Liver (tissue), 9 donors: ENCODE data around the gene TOM1L2. TPM values are rescaled to one million over a fixed set of nuclear protein-coding genes. Genes with fewer than 3 reads are reported as not detected.

Experiments used
- DNase-seq: peaks from one replicate; pipeline ENCODE4 v3.0.0-alpha.2; 2017; ENCODE audit warnings: low spot score
- H3K27ac ChIP-seq, 2 donors: one replicate each; pipeline ENCODE4 v1.7.0; 2013; ENCODE audit warnings: inconsistent platforms in 2 of 2, low read length in 2 of 2, control low read depth in 1 of 2, low read depth in 1 of 2, mild to moderate bottlenecking in 1 of 2
- H3K27me3 ChIP-seq, 4 donors: one replicate each; pipeline versions ENCODE4 v1.6.1 to v1.7.0; 2013; ENCODE audit warnings: low read length in 3 of 4, inconsistent platforms in 1 of 4, mild to moderate bottlenecking in 1 of 4, moderate library complexity in 1 of 4; ENCODE audit not compliant: control insufficient read depth in 4 of 4, insufficient read depth in 4 of 4
- H3K36me3 ChIP-seq, 4 donors: one replicate each; pipeline versions ENCODE4 v1.6.1 to v1.7.0; 2013; ENCODE audit warnings: low read length in 3 of 4, mild to moderate bottlenecking in 3 of 4, low read depth in 1 of 4, moderate library complexity in 1 of 4; ENCODE audit not compliant: control insufficient read depth in 4 of 4, insufficient read depth in 3 of 4
- H3K4me1 ChIP-seq, 4 donors: one replicate each; pipeline versions ENCODE4 v1.6.1 to v1.7.0; 2013; ENCODE audit warnings: low read length in 3 of 4, mild to moderate bottlenecking in 3 of 4, moderate library complexity in 1 of 4; ENCODE audit not compliant: control insufficient read depth in 4 of 4, insufficient read depth in 4 of 4
- H3K4me3 ChIP-seq, 3 donors: one replicate each; pipeline versions ENCODE4 v1.6.1 to v1.7.0; 2013; ENCODE audit warnings: low read length in 3 of 3, control low read depth in 1 of 3, low read depth in 1 of 3, mild to moderate bottlenecking in 1 of 3
- H3K9ac ChIP-seq, 2 donors: one replicate each; pipeline ENCODE4 v1.7.0; 2013; ENCODE audit warnings: low read length in 2 of 2, mild to moderate bottlenecking in 2 of 2, moderate library complexity in 2 of 2, control low read depth in 1 of 2, low read depth in 1 of 2
- H3K9me3 ChIP-seq, 4 donors: one replicate each; pipeline versions ENCODE4 v1.6.1 to v1.7.0; 2013; ENCODE audit warnings: low read length in 3 of 4; ENCODE audit not compliant: control insufficient read depth in 4 of 4
- ATF3 ChIP-seq: IDR thresholded peaks from 2 replicates; pipeline ENCODE4 v1.6.1; 2016; ENCODE audit warnings: antibody characterized with exemption
- CTCF ChIP-seq: fragments of 150-350 bp; IDR thresholded peaks from 2 replicates; pipeline ENCODE4 v1.5.1; 2017; ENCODE audit warnings: improper control_type of control experiment, low read depth, low read length; ENCODE audit not compliant: missing input control
- EGR1 ChIP-seq, 2 donors: IDR thresholded peaks; 2 replicates each; pipeline ENCODE4 v1.6.1; 2016 to 2018; ENCODE audit warnings: antibody characterized with exemption in 2 of 2, low read depth in 2 of 2
- FOXA1 ChIP-seq: IDR thresholded peaks from 2 replicates; pipeline ENCODE4 v1.6.1; 2016; ENCODE audit warnings: antibody characterized with exemption
- FOXA2 ChIP-seq: IDR thresholded peaks from 2 replicates; pipeline ENCODE4 v1.6.1; 2016; ENCODE audit warnings: antibody characterized with exemption
- GABPA ChIP-seq, 2 donors: IDR thresholded peaks in 1 of 2; conservative IDR thresholded peaks in 1 of 2; 2 replicates each; pipeline ENCODE4 v1.6.1; 2016; ENCODE audit warnings: antibody characterized with exemption in 2 of 2, mild to moderate bottlenecking in 1 of 2, moderate library complexity in 1 of 2
- HNF4A ChIP-seq, 2 donors: conservative IDR thresholded peaks; 2 replicates each; pipeline ENCODE4 v1.6.1; 2016; ENCODE audit warnings: antibody characterized with exemption in 2 of 2, mild to moderate bottlenecking in 2 of 2
- HNF4G ChIP-seq: IDR thresholded peaks from 2 replicates; pipeline ENCODE4 v1.6.1; 2016; ENCODE audit warnings: antibody characterized with exemption
- JUND ChIP-seq, 2 donors: IDR thresholded peaks; 2 replicates each; pipeline ENCODE4 v1.6.1; 2016; ENCODE audit warnings: antibody characterized with exemption in 2 of 2
- NR2F2 ChIP-seq: IDR thresholded peaks from 2 replicates; pipeline ENCODE4 v1.6.1; 2016; ENCODE audit warnings: antibody characterized with exemption
- RAD21 ChIP-seq, 2 donors: IDR thresholded peaks; 2 replicates each; pipeline ENCODE4 v1.6.1; 2016; ENCODE audit warnings: antibody characterized with exemption in 2 of 2, mild to moderate bottlenecking in 2 of 2
- RXRA ChIP-seq, 2 donors: IDR thresholded peaks; 2 replicates each; pipeline ENCODE4 v1.6.1; 2017 to 2018; ENCODE audit warnings: antibody characterized with exemption in 2 of 2, mild to moderate bottlenecking in 1 of 2
- SP1 ChIP-seq: IDR thresholded peaks from 2 replicates; pipeline ENCODE4 v1.6.1; 2018; ENCODE audit warnings: antibody characterized with exemption, mild to moderate bottlenecking
- TAF1 ChIP-seq: conservative IDR thresholded peaks from 2 replicates; pipeline ENCODE4 v1.6.1; 2016; ENCODE audit warnings: antibody characterized with exemption, mild to moderate bottlenecking
- YY1 ChIP-seq: IDR thresholded peaks from 2 replicates; pipeline ENCODE4 v1.6.1; 2016; ENCODE audit warnings: antibody characterized with exemption, mild to moderate bottlenecking
- ZBTB33 ChIP-seq: IDR thresholded peaks from 2 replicates; pipeline ENCODE4 v1.6.1; 2016; ENCODE audit warnings: antibody characterized with exemption
- WGBS: extraction: QIAGEN DNeasy Blood & Tissue Kit; methylation state at CpG from one replicate; pipeline ENCODE4 v1.1.7; 2013; 5-methylcytosine and 5-hydroxymethylcytosine counted together
- polyA plus RNA-seq, 2 donors: library from polyadenylated mRNA; stranded (reverse) in 1 of 2; unstranded in 1 of 2; fragments of 200-250 nt in 1 of 2; fragments of >200 nt in 1 of 2; fragmentation: Nextera tagmentation in 1 of 2; extraction: Ambion mirVana in 1 of 2; gene quantifications; one replicate each; pipeline versions ENCODE4 v1.2.1 to v1.2.3, GENCODE V29; 2013 to 2015
- total RNA-seq, 2 donors: library from RNA; depleted of rRNA; stranded (reverse); fragments of >200 nt; gene quantifications; one replicate each; pipeline ENCODE4 v1.2.3, GENCODE V29; 2014
- donor health status: healthy.
- donor health status: healthy.
- donor health status: healthy.
- donor health status: healthy.
- donor health status: healthy.

TOM1L2 gene
- total and polyA plus RNA-seq, 4 donors = 5.0 to 24.0 (median 9.3) TPM

DNA sequence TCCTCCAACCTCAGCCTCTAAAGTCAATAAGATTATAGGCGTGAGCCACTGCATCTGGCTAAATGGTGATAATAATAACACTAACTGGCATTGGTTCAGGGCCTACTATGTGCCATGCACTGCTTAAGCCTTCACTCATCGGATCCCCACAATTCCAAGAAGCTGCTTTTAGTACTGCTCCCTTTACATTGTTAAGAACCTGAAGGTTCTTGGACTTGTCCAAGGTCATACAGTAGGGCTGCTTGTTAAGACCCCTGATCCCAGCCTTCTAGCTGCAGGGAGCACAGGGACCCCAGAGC, 142.0 kb downstream of the TOM1L2 start:
- no peaks in the 10 kb centered on the region for H3K9me3 ChIP-seq
- peak overlapping the region; percentile 84 to 87 for H3K27ac ChIP-seq
- TF ChIP-seq ATF3 (no peak), FOXA1 (peak; percentile 29)
- peaks cover 42 to 81% (median 62%) of the 10 kb centered on the region in 4 donors for H3K4me1 ChIP-seq
- no peaks in the 10 kb centered on the region for H3K27me3 ChIP-seq
- WGBS = 64% methylated on average over 2 of the region's 2 CpGs
- H3K36me3 ChIP-seq = no peaks in the 10 kb centered on the region
- H3K9ac ChIP-seq = peak overlapping the region; percentile 35 to 46
- no peak overlapping the region for H3K4me3 ChIP-seq
- DNase-seq = no peak

- peaks cover 45 to 86% (median 71%) of the 10 kb centered on the region in 4 donors for H3K4me1 ChIP-seq
- H3K27ac ChIP-seq = peak overlapping the region; percentile 88 to 91
- H3K36me3 ChIP-seq = no peaks in the 10 kb centered on the region
Observed at GRCh38 chr17:17827826-17828621, 144.2 kb downstream of the TOM1L2 start.

More at GRCh38 chr17:17827826-17828621, 144.2 kb downstream of the TOM1L2 start:
- 75% methylated on average over 13 of the region's 13 CpGs for WGBS
- Histone ChIP-seq H3K9me3 (no peaks in the 10 kb centered on the region), H3K9ac (peak overlapping the region in 1 of 2 donors; percentile 15), H3K4me3 (no peak overlapping the region), H3K27me3 (no peaks in the 10 kb centered on the region)
- no peak for DNase-seq
- TF ChIP-seq FOXA1 = no peak
- no peak for TF ChIP-seq SP1
- TF ChIP-seq JUND (IDR thresholded peaks at IDR 0.05) = no peak
- TF ChIP-seq HNF4G = no peak
- TF ChIP-seq FOXA2 = no peak
- TF ChIP-seq CTCF = no peak
- no peak for TF ChIP-seq RXRA (IDR thresholded peaks at IDR 0.05)
- TF ChIP-seq YY1 = no peak
- no peak for TF ChIP-seq EGR1 (IDR thresholded peaks at IDR 0.05; ENCODE audit: low read depth in 2 of 2)
- no peak for TF ChIP-seq HNF4A (conservative IDR thresholded peaks at IDR 0.05)
- no peak for TF ChIP-seq NR2F2
- TF ChIP-seq ZBTB33 = no peak
- TF ChIP-seq RAD21 (IDR thresholded peaks at IDR 0.05) = no peak
- TF ChIP-seq ATF3 = no peak
- no peak for TF ChIP-seq GABPA (IDR thresholded peaks at IDR 0.05 in 1 of 2, conservative IDR thresholded peaks at IDR 0.05 in 1 of 2)
- no peak for TF ChIP-seq TAF1
